Esophagus muscularis mucosa (tissue), 3 donors: ENCODE measurements around the gene DHTKD1.

ENCODE experiments used
- POLR2A ChIP-seq: fragments of 450-650 bp; IDR thresholded peaks from one replicate; pipeline ENCODE4 v1.6.1; 2017; ENCODE audit warnings: antibody characterized with exemption, moderate library complexity, mild to moderate bottlenecking, low read depth
- POLR2AphosphoS5 ChIP-seq, 2 donors: sonication (generic); formaldehyde crosslinking; IDR thresholded peaks; one replicate each; pipeline ENCODE4 v1.6.1; 2017; ENCODE audit warnings: antibody characterized with exemption in 2 of 2
- TF ChIP-seq, protein P1 (sequence below), 3 experiments: fragments of 200-600 bp in 2 of 3; fragments of 450-650 bp in 1 of 3; sonication (generic) in 2 of 3; IDR thresholded peaks; one replicate each; pipeline ENCODE4 v1.5.1; 2017 to 2019; ENCODE audit warnings: antibody characterized with exemption in 3 of 3, mild to moderate bottlenecking in 2 of 3, moderate library complexity in 1 of 3

DNA sequence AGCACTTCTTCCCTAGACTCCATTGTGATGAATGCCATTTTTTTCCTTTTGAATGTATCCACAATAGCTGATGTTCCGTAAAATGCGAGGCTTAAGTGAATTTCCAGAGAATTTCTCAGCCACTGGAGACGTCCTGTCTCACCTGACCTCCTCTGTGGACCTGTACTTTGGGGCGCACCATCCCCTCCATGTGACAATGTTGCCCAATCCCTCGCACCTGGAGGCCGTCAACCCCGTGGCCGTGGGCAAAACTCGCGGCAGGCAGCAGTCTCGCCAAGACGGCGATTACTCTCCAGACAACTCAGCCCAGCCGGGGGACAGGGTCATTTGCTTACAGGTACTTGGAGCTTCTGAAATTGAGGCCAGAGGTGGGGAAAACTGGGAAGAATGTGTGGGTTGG lies 20.2 kb downstream of the DHTKD1 start:
- TF ChIP-seq, protein P1, sequence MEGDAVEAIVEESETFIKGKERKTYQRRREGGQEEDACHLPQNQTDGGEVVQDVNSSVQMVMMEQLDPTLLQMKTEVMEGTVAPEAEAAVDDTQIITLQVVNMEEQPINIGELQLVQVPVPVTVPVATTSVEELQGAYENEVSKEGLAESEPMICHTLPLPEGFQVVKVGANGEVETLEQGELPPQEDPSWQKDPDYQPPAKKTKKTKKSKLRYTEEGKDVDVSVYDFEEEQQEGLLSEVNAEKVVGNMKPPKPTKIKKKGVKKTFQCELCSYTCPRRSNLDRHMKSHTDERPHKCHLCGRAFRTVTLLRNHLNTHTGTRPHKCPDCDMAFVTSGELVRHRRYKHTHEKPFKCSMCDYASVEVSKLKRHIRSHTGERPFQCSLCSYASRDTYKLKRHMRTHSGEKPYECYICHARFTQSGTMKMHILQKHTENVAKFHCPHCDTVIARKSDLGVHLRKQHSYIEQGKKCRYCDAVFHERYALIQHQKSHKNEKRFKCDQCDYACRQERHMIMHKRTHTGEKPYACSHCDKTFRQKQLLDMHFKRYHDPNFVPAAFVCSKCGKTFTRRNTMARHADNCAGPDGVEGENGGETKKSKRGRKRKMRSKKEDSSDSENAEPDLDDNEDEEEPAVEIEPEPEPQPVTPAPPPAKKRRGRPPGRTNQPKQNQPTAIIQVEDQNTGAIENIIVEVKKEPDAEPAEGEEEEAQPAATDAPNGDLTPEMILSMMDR (IDR thresholded peaks at IDR 0.05): no peak
- no peak for TF ChIP-seq POLR2A
- no peak for TF ChIP-seq POLR2AphosphoS5 (IDR thresholded peaks at IDR 0.05)
